ENCODE measurements around the gene CDC25C.

The CDC25C gene

DNA sequence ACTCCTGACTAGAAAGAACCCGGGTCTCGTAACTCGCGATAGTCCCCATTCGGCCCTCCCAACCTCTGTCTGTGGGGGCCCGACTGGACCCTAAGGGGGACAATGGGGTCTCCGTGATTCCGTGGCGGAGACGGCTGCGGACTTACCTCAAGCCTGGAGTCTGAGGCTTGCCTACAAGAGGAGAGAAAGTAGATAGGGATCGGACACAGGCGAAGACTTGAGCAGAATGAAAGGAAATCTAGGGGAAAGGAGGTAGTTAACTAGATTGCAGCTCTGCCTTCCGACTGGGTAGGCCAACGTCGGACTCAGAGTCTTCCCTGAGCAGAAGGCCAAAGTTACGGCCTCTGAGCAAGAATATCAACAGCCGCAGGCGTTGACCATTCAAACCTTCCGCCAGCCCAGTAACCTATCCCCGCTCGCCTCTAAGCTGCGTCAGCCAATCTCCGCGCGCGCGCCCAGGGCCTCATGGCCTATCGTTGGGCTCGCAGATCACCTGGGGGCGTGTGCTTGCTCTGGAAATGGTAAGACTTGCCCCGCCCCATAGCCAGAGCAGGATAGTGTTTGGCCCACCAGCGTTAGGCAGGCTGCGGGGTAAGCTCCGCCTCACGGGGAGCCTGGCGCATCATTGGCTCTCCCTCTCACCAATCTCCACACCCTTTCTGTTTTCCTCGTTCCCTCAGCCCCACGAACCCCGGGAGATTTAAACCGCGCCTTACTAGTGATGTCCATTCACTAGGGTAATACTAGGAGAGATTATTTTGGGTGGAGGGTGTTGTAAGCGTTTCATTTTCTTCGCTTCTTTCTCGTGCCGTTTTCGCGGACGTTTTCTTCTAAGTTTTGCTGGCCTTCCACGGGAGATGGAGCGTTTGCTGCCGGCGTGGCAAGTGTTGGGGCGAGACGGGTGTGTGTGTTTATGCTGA is at the start of gene CDC25C:
CDC25C (minus strand) TSS at position 356 of the 920 bp plus-strand sequence. CDS start 624 bp downstream, outside the sequence.
- DNase-seq, result peak; percentile 96

DNA sequence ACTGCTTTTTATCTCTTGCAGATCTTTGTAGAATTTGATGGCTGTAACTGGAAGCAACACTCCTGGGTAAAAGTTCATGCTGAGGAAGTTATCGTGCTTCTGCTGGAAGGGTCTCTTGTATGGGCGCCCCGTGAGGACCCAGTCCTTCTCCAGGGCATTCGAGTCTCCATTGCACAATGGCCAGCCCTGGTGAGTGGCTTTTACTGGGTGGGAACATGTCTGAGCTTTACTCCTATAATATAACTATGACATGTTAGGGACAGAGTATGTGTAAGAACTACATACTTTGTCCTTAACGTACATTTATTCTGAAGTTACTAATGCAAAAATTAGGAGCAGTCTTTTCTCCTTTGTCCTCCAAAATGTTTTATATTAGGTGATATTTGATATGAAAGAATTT is 41.0 kb upstream of the CDC25C start:
- DNase-seq, result no peak

DNA sequence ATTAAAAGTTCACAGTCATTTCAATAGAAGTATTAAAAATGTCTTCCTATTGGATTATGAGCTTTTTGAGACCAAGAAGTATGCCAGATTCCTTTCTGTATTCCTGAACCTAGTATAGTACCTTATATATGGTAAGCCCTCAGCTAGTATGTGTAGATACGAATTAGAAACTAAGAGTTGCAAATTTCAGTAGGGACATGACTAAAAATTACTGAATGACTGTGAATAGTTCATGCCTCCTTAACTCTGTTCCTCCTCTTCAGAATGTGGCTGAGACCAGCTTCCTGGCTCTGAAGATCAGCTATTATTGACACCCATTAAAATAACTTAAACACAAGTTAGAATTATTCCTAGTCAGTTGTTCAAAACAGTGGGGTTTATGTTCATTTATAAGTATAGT is 40.6 kb upstream of the CDC25C start:
- DNase-seq, result no peak

DNA sequence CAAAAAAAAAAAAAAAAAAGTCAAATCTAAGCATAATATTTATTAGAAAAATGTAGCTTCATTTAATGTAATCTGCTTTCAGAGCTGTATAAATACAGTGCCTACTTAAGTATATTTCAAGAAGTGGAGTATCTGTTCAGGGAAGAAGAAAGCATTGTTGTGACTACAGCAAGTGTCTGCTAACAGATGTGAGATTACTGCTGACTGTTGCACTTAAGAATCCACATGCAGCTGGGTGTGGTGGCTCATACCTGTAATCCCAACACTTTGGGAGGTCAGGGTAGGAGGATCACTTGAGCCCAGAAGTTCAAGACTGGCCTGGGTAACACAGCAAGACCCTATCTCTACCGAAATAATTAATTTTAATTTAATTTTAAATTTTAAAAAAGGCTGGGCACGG is 39.9 kb upstream of the CDC25C start:
- DNase-seq, result no peak

DNA sequence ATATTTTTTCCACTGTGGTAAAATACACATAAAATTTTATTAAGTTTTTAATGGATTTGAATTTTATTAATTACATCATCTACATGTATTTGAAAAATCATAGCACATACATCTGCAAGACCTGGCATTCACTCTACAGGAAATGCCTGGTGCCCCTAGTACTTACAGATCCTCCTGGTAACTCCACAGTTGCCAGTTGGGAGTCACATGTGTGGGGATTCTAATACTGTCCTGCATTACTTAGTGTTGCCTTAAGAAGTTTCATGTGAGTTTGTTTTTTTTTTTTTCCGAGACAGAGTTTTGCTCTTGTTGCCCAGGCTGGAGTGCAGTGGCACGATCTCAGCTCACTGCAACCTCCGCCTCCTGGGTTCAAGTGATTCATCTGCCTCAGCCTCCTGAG is 38.9 kb upstream of the CDC25C start:
- DNase-seq, result no peak

DNA sequence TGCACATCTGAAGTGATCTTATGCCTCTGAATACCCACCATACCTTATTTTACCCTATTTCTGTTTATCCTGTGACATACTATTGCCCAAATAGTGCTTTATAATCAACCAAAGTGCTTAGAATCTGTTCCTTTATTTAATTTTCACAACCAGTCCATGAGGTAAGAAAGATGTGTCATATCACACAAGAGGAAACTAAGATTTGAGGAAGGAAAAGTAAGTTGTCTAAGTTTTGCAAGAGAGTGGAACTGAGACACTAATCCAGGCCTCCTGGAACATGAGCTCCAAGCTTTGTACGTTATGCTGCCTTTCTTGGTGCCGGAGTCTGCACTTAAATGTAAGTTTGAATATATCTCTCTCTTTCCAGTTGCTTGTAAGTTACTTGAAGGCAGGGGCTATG is 38.1 kb upstream of the CDC25C start:
- DNase-seq, result no peak

DNA sequence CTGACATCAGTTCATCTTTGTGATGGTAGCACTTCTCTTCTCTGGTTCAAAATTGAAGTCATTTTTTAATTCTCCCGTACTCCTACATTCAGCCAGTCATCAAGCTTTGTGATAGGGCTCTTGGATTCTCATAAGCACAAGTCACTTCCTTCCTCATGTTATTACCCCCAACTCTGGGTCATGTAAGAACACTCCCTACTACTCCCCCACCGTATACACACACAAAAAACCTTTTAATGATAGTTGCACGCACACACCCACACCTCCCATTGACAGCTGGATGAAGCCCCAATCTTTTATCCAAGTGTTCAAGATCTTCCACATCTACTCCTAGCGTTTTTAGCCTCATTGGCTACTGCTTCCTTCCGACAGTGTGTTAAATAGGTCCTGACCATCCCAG is 37.7 kb upstream of the CDC25C start:
- DNase-seq, result no peak

DNA sequence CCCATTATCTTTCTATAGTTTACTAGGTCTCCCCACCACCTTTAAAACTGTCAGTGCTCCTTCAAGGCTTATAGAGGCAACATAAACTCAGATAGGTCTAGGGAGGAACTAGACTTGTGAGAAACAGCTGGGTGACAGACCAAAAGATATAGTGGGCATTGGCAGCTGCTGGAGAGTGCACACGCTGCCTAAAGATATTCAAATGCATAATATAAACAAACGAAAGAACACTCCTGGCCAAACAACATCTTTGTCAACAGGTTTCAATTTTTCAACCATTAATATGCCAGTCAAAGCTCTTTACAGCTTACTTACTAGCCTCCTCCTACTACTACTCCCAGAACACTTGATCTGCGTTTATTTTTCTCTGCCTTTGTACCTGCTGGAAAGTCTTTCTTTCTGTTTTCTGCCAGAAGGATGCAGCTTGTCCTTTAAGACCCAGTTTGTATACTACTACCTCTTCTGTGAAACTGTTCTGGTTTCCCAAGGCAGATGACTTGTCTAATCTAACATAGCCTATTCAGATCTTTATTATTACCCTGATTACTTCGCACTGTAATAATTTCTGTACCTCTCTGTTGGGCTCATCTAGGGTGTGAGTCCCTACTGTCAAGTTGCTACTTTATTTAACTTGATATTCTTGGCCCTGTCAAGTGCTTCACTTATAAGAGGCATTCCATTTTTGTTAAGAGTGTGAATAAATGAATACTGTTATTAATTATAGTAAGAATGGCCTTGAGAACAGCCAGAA is 35.2 kb upstream of the CDC25C start:
- DNase-seq, result no peak

DNA sequence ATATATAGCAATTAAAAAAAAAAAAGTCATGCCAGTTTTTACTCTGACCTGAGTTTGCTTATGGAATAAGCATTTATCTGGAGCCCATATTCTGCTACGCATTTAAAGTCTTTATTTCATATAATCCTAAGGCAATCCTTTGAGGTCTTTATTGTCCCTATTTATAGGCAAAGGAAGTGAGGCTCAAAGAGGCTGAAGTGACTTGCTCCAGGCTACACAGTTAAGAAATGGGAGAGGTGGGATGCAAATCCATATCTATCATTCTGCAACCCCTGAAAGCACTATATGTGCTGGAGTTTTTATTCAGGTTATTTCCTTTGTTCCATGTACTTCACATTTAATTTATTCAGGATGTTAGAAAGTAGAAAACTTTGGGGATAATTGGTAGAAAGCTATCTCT is 33.0 kb upstream of the CDC25C start:
- no peak for DNase-seq

DNA sequence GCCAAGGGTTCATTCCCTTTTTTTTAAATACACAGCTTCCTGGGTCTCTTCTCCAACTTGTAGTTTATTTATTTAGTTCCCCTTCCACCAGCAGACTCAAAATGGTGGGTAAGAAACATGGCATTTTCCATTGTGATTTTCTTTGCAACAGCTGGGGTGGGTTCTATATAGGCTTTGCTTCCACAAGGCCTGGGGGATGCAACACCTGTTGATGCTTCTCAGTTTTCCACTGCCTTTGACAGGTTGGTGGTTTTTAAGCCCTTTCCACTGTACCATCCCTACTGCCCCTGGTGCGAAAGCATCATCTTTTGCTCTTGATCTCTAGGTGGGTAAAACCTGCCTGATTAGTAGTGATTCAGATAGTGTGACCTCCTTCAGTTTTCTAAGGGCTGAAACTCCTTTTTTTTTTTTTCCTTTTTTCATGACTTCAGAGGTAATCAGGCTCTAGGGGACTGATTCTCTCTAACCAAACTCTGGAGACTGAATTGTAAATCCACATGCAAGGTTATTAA is 29.4 kb upstream of the CDC25C start:
- DNase-seq, result no peak

DNA sequence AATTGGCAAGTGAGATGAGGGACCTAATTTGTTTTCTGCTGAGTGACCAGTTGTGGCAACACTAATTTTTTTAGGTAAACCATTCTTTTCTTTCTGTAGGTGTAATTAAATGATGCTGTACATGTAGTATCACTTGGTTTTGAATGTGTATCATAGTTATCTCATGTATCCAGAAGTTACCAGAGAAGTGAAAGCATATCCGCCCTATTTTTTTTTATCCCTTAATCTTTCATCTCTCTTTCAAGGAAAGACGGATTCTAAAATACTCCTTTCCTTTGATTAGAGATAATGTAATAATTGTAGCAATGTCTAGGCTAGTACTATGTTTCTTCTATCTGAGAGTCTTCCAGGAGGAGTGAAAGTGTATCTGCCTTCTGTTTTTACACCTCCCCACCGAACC is 28.0 kb upstream of the CDC25C start:
- DNase-seq, result no peak

DNA sequence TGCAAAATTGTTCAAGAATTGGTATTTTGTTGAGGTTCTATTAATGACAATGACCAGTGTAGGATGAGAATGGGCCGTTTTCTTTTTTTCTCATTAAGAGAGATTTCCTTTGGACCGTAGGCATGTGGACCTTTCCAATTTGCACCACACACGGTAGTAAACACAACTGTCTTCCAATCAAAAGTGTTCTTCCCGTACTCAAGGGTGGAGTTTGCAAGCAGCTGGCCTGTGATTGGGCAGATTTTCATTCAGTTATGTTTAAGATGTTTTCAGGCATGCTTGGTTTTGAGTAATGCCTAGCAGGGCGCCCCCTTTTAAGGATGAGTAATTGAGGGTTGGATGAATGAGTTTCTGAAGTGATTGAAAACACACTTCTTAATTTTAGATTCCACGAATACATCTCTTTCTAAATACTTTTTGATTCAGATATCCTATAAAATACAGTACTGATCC is 23.3 kb upstream of the CDC25C start:
- DNase-seq, result no peak

DNA sequence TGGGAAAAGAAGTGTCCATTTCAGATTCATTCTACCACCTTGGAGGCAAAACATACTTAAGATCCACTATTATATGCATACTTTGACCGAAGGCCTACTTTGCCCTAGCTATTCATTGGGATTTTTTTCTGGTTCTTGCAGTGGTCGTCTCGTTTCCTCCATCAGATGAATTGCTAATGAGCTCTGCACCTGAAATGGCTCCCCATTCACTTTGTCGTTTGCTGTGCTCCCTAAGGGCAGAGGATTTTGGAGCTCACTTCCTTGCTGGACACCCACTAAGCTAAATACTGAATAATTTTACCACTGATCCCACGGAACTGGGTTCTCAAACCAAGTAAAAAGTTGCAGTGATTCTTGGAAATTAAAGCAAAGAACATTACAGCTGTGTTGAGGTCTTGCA is 22.8 kb upstream of the CDC25C start:
- DNase-seq, result no peak

DNA sequence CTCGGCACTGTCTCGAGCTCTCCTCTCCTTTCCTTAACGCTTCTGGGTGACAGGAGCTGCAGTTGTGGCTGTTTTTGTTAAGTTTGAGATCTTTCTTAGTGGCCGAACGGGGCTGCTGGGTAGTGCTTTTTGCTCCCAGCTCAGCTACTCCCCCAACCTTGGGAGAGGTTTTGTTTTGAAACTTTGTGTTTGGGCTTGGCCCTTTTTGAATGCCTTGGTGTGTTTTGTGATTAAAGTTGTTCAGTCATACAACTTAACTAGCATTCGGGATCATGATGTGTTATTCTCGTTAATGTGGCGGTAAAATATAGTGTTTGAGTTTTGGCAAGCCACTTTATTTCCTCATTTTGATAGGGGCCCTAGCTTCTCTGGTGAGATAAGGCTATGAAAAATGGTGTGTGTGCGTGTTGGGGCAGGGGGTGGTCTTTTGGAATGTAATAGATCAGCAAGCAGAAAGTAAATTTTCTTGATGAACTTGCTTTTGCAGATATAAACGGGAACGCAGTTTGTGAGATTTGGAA is 22.0 kb upstream of the CDC25C start:
- no peak for DNase-seq

DNA sequence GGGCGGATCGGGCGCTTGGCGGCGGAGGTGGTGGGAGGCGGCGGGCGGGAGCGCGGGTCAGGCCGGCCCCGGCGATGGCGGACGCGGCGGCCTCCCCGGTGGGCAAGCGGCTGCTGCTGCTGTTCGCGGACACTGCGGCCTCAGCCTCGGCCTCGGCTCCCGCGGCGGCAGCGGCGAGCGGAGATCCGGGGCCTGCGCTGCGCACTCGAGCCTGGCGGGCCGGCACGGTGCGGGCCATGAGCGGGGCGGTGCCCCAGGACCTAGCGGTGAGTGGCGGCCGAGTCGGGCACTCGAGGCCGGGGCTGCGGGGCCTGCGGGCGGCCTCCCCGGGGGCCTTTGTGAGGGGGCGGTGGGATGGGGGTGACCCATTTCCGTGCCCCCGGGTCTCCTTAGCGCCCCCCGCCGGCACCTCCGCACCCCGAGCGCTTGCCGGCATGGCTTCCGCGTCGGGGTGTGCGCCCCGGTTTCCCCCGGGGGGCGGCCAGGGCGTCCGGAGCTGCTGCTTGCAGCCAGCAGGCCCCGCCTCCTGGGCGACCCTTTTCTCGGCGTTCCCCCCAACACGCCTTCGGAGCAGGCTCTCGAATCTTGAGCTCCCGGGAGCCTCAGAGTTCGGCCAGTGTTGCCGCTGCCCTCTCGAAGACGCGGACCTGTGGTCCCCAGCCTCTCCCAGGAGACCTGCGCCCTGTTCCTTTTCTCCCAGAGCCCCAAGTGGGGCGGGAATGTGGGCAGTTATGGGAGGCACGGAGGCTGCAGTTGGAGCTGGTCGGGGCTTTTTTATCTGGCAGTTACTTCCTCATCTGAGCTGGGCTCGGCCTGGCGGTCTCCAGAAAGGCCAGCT is 21.3 kb upstream of the CDC25C start:
- DNase-seq, result peak; percentile 3

DNA sequence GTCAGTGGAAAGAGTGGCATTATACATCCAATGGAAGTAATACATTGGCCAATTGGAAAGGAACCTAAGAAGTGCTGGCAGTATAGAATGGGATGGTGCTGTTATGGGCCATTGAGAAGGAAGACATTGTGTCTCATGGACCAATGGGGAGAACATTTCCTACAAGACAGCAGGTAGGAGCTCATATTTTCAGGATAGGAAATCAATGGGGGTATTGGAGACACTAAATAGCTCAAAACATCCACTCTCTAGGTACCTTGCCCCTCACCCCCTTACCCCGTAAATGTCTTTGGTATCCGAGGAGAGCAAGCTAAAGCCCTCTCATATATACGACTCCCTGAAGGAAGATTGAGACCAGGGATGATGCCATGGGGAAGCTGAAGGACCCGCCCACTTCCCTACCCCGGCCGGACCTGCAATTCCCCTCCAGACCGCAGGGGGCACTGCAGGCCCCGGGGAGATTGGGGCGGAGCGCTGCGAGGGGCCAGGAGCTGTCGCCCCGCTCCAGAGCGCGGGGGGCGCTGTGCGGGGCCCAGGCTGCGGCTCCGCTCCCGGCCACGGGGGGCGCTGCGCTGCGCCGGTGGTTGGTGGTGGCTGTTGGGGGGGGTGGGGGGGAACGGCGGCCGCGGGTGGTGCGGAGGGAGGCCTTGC is 20.6 kb upstream of the CDC25C start, which contains the start of gene KDM3B:
KDM3B (plus strand) TSS at position 615 of the 651 bp plus-strand sequence. CDS start 111 bp downstream, outside the sequence.
- DNase-seq, result peak; percentile 44

DNA sequence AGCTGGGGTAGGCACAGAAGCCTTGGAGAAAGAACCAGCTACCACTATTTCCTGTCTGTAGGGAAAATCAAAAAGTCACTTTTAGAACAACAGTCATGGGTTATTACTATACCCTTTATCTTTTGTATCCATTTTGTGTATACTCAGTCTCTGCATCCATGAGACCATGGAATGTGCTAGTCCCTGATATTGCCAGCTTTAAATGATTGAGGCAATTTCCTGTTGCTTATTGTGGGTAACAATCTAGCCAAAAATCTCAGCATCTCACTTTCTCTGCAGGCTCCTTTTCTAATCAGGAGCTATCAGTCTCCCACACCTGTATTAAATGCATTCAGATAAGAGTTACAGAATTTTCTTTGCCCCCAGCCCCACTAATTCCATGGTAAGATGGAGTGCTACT is 19.9 kb upstream of the CDC25C start:
- no peak for DNase-seq

DNA sequence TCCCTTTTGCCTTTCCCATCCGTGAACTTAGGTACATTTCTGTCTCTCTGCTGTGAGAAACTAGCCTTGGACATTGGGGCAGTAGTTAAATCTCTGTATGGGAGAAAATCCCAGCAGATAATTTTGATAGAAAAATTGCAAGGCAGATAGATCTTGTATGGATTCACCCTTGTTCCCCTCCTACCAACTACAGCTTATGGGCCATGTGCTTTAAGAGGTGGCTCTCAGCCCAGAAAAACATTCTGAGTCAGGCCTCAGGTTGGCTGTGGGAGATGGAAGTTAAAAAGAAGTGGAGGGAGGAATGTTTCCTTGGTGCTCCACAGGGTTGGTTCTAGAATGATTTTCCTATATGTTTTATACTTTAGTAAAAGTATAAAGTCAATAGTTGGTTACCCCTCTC is 19.5 kb upstream of the CDC25C start:
- DNase-seq, result no peak

DNA sequence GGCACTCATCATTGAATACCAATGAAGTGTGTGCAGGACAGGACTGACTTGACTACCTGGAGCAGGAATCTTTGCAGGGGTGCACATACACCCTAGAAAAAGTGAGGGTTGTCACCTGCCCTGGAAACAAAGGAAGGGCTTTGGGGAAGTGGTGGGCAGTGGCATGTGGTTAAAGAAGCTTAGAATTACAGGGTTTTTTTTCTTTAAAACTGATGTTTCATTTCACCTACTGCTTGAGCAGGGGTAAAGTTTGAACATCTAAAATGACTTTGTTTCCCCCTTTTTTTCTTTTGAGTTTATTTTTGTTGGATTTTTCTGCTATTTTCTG is 18.9 kb upstream of the CDC25C start:
- no peak for DNase-seq

DNA sequence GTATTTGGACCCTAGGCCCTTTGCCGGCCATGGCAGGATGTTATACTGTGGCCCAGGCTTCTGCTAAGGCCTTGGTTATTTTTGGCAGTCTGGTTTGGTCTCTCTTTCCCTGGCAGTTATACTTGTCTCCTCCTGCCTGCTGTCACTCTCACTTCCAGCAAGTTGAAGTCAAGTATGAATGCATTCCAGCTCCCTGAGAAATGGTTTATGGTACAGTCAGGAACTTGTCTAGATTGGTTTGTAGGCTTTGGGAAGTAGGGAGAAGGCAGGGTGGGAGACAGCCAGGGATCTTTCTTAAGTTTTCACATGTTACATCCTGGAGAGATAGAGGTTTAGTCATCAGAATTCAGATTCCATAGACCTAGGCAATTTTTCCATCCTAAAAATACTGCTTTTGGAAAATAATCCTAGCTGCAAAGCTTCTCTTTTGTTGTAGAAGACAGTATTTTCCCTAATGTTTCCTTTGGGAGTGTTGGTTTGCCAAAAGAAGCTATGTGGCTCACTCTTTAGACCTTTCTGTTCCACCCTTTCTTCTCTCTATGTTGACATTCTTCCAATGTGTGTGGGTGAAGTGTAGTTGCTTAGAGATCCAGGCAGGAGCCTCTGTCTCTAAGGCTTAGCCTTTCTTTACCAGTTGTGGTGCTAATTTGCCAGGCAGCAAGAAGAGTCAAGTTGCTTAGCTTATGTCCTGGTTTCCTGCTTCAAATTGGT is 18.4 kb upstream of the CDC25C start:
- no peak for DNase-seq

DNA sequence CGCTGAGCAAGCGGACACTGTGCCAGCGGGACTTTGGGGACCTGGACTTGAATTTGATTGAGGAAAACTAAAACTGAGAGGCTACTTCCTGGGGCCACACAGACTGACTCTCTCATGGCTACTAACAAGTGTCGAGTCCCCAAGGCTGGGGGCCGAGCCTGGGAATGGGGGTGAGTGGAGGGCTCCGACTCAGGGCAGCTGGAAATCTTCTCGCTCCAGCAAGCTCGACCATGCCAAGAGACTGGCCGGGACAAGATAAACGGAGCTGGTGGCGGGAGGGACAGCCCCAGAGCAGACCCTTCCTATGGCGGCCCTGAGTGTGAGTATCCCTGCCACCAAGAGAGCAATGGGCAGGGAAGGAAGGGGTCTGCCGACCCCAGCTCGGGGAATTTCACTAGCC is 15.3 kb upstream of the CDC25C start:
- DNase-seq, result no peak

Measured in NCI-H1105 (cell line).